IMR-90 (cell line): ENCODE results near the gene UBE2D4. TPM values are rescaled to one million over a fixed set of nuclear protein-coding genes. Genes with fewer than 3 reads are reported as not detected.
"Not testable (repeated sequence)": the region's sequence is repeated elsewhere in the genome, so short reads cannot be mapped to it uniquely, and the experiment has no call there.

Experiments
- ATAC-seq: fragments of 200-7000 bp; cut with Tn5 transposase; 2 replicates; pipeline ENCODE4 v1.9.1; 2020; ENCODE audit warnings: low read depth, mild to moderate bottlenecking, moderate library complexity
- BruUV-seq: library from RNA; stranded (reverse); fragments of 400-500 nt; replicated peaks from 2 replicates; lab custom pipeline; 2021; lab: Mats Ljungman, UMichigan
- CTCF ChIA-PET: fragments of 300-600 bp; formaldehyde crosslinking; extraction: SDS; loops from one replicate; lab custom pipeline; 2021; ENCODE audit warnings: antibody characterized with exemption; lab: Yijun Ruan, JAX
- POLR2A ChIA-PET: fragments of 300-600 bp; sonication (Branson Sonifier 250); formaldehyde crosslinking; loops from one replicate; lab custom pipeline; 2022; ENCODE audit warnings: antibody characterized with exemption; ENCODE audit not compliant: unreplicated experiment; lab: Charles Lee
- DNase-seq: peaks from one replicate; pipeline ENCODE4 v3.0.0; 2013
- H2AFZ ChIP-seq: replicated peaks from 2 replicates; pipeline ENCODE3; 2013; ENCODE audit warnings: low read length, mild to moderate bottlenecking; ENCODE audit not compliant: poor library complexity
- H2AK5ac ChIP-seq: 2 replicates; pipeline ENCODE4 v1.6.1; 2013; ENCODE audit warnings: low read depth, low read length, inconsistent platforms
- H2AK9ac ChIP-seq: replicated peaks from 2 replicates; pipeline ENCODE3; 2013; ENCODE audit warnings: mild to moderate bottlenecking, low read depth, low read length, moderate library complexity; ENCODE audit not compliant: poor library complexity
- H2BK120ac ChIP-seq: 2 replicates; pipeline ENCODE4 v1.6.1; 2013; ENCODE audit warnings: low read depth, low read length, inconsistent platforms
- H2BK15ac ChIP-seq: 3 replicates; pipeline ENCODE4 v1.6.1; 2013; ENCODE audit warnings: low read depth, low read length, inconsistent platforms
- H2BK20ac ChIP-seq: 2 replicates; pipeline ENCODE4 v1.6.1; 2013; ENCODE audit warnings: low read depth, mild to moderate bottlenecking, inconsistent platforms, low read length, moderate library complexity
- H2BK5ac ChIP-seq: 2 replicates; pipeline ENCODE4 v1.6.1; 2013; ENCODE audit warnings: mild to moderate bottlenecking, low read depth, low read length, inconsistent platforms; ENCODE audit not compliant: poor library complexity, severe bottlenecking
- H3K14ac ChIP-seq: replicated peaks from 2 replicates; pipeline ENCODE4 v1.6.1; 2013; ENCODE audit warnings: low read depth, low read length, inconsistent platforms
- H3K18ac ChIP-seq: 2 replicates; pipeline ENCODE4 v1.6.1; 2013; ENCODE audit warnings: low read depth, low read length, control low read depth
- H3K23ac ChIP-seq: 2 replicates; pipeline ENCODE4 v1.6.1; 2013; ENCODE audit warnings: low read depth, low read length, inconsistent platforms
- H3K27ac ChIP-seq: 2 replicates; pipeline ENCODE4 v1.5.1; 2013; ENCODE audit warnings: mild to moderate bottlenecking, control low read depth, low read length; ENCODE audit not compliant: insufficient read depth
- H3K27me3 ChIP-seq: 2 replicates; pipeline ENCODE4 v1.6.1; 2013; ENCODE audit warnings: low read length; ENCODE audit not compliant: control insufficient read depth, insufficient read depth
- H3K36me3 ChIP-seq: 2 replicates; pipeline ENCODE4 v1.6.1; 2013; ENCODE audit warnings: low read length, mixed read lengths; ENCODE audit not compliant: control insufficient read depth, insufficient read depth
- H3K4ac ChIP-seq: 2 replicates; pipeline ENCODE4 v1.6.1; 2013; ENCODE audit warnings: low read depth, low read length, inconsistent platforms
- H3K4me1 ChIP-seq: 2 replicates; pipeline ENCODE4 v1.6.1; 2013; ENCODE audit warnings: low read length, mixed read lengths; ENCODE audit not compliant: control insufficient read depth, insufficient read depth
- H3K4me2 ChIP-seq: 2 replicates; pipeline ENCODE4 v1.6.1; 2013; ENCODE audit warnings: low read depth, mild to moderate bottlenecking, control low read depth, low read length, moderate library complexity
- H3K4me3 ChIP-seq: 2 replicates; pipeline ENCODE4 v1.5.1; 2013; ENCODE audit warnings: low read depth, mild to moderate bottlenecking, control low read depth, low read length, moderate library complexity; ENCODE audit not compliant: insufficient read depth
- H3K56ac ChIP-seq: 2 replicates; pipeline ENCODE4 v1.6.1; 2013; ENCODE audit warnings: low read length, inconsistent platforms; ENCODE audit not compliant: insufficient read depth; ENCODE audit errors: extremely low read depth
- H3K79me1 ChIP-seq, 2 experiments: 2 replicates each; pipeline ENCODE4 v1.6.1; 2013; ENCODE audit warnings: low read length in 2 of 2, inconsistent platforms in 1 of 2, low read depth in 1 of 2
- H3K9ac ChIP-seq: 2 replicates; pipeline ENCODE4 v1.6.1; 2013; ENCODE audit warnings: low read depth, low read length, control low read depth
- H3K9me1 ChIP-seq: 2 replicates; pipeline ENCODE4 v1.6.1; 2013; ENCODE audit warnings: low read length, inconsistent platforms; ENCODE audit not compliant: insufficient read depth
- H3K9me3 ChIP-seq: 2 replicates; pipeline ENCODE4 v1.6.1; 2013; ENCODE audit warnings: low read length; ENCODE audit not compliant: control insufficient read depth, insufficient read depth
- H4K20me1 ChIP-seq: 2 replicates; pipeline ENCODE4 v1.6.1; 2013; ENCODE audit warnings: low read length, inconsistent platforms; ENCODE audit not compliant: insufficient read depth
- H4K5ac ChIP-seq: 2 replicates; pipeline ENCODE4 v1.6.1; 2013; ENCODE audit warnings: mild to moderate bottlenecking, low read depth, low read length, control low read depth
- H4K8ac ChIP-seq, 2 experiments: 2 replicates each; pipeline ENCODE4 v1.6.1; 2013; ENCODE audit warnings: low read depth in 2 of 2, low read length in 2 of 2, control low read depth in 1 of 2, inconsistent platforms in 1 of 2
- H4K91ac ChIP-seq: 2 replicates; pipeline ENCODE4 v1.6.1; 2013; ENCODE audit warnings: low read depth, low read length, inconsistent platforms; ENCODE audit not compliant: insufficient read depth
- FOS ChIP-seq: fragments of 150-350 bp; IDR thresholded peaks from 2 replicates; pipeline ENCODE4 v1.6.1; 2016; ENCODE audit warnings: low read depth, low read length
- NFE2L2 ChIP-seq: fragments of 150-350 bp; IDR thresholded peaks from 2 replicates; pipeline ENCODE4 v1.6.1; 2016; ENCODE audit warnings: low read depth, mild to moderate bottlenecking, low read length
- RAD21 ChIP-seq: IDR thresholded peaks from 2 replicates; pipeline ENCODE4 v1.6.1; 2012; ENCODE audit warnings: low read length, improper control_type of control experiment
- RFX5 ChIP-seq: IDR thresholded peaks from 2 replicates; pipeline ENCODE4 v1.8.0; 2012; ENCODE audit warnings: low read depth, mild to moderate bottlenecking, low read length, moderate library complexity
- WGBS, 2 experiments: methylation state at CpG; one replicate each; pipeline versions ENCODE4 v1.1.5 to v1.1.7; 2013; ENCODE audit warnings: missing lambda C conversion rate in 2 of 2; ENCODE audit not compliant: insufficient read length in 1 of 2; ENCODE audit errors: extremely low coverage in 2 of 2; 5-methylcytosine and 5-hydroxymethylcytosine counted together
- dilution Hi-C: fragments of 300-500 bp; cut with HindIII; formaldehyde crosslinking; loops from one replicate; pipeline ENCODE4 v1.14.3; 2018; ENCODE audit warnings: low sequenced_read_pairs; ENCODE audit not compliant: unreplicated experiment
- in situ Hi-C: fragments of 300-500 bp; cut with MboI; formaldehyde crosslinking; loops from 3 replicates; pipeline ENCODE4 v1.14.3; 2019; ENCODE audit warnings: low sequenced_read_pairs, inconsistent platforms, mixed read lengths
- intact Hi-C: fragments of 100-400 bp; cut with micrococcal nuclease; formaldehyde crosslinking; loops from 2 replicates; pipeline ENCODE4 v1.10.0; 2022
- polyA plus RNA-seq, 3 experiments: library from polyadenylated mRNA; depleted of rRNA; stranded (reverse); fragments of >200 nt; gene quantifications; 2 replicates each; pipeline ENCODE4 v1.2.3, GENCODE V29; 2012; ENCODE audit warnings: low replicate concordance in 1 of 3
- total RNA-seq: library from RNA; depleted of rRNA; stranded (reverse); fragments of >200 nt; gene quantifications from 2 replicates; pipeline ENCODE4 v1.2.3, GENCODE V29; 2012
- TF ChIP-seq, protein P1 (sequence below): conservative IDR thresholded peaks from 2 replicates; pipeline ENCODE4 v1.5.1; 2012; ENCODE audit warnings: mild to moderate bottlenecking, low read depth, low read length, improper control_type of control experiment

UBE2D4 gene
- total and polyA plus RNA-seq, 2 of the 4 experiments (the other 2 are of a cell fraction): 9.7 to 10.5 TPM

DNA sequence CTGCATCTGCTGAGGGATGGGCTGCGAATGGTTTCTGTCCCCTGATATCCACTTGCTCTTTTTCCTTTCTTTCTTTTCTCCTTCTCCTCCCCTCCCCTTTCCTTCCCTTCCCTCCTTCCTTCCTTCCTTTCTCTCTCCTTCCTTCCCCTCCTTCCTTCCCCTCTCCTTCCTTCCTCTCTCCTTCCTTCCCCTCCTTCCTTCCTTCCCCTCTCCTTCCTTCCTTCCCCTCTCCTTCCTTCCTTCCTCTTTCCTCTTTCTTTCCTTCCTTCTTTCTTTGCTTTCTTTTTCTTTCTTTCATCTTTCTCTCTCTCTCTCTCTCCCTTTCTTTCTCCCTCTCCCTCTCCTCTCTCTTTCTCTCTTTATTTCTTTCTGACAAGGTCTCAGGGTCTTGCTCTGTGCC is 51.3 kb downstream of the UBE2D4 start:
- H4K5ac ChIP-seq: no peak overlapping the region
- CTCF ChIA-PET: no interaction called here
- BruUV-seq: no TSS peak
- no peak overlapping the region for H2BK15ac ChIP-seq
- no peaks in the 10 kb centered on the region for H4K20me1 ChIP-seq
- H3K36me3 ChIP-seq: no peaks in the 10 kb centered on the region
- H2BK120ac ChIP-seq: no peak overlapping the region
- POLR2A ChIA-PET: no interaction called here
- DNase-seq (no peak), ATAC-seq (no peak)
- H2BK5ac ChIP-seq: no peak overlapping the region
- no peak overlapping the region for H4K91ac ChIP-seq
- H3K9ac ChIP-seq: no peak overlapping the region
- H2AFZ ChIP-seq: no peak overlapping the region
- WGBS, 2 experiments: no CpG with 5 or more reads among the region's 1 CpG
- dilution Hi-C loops: no loop called here
- no peak overlapping the region for H3K56ac ChIP-seq
- in situ Hi-C loops: no loop called here
- H3K18ac ChIP-seq: no peak overlapping the region
- no peak for TF ChIP-seq RFX5
- TF ChIP-seq RAD21: no peak
- TF ChIP-seq NFE2L2: no peak
- TF ChIP-seq FOS: no peak
- TF ChIP-seq, protein P1, sequence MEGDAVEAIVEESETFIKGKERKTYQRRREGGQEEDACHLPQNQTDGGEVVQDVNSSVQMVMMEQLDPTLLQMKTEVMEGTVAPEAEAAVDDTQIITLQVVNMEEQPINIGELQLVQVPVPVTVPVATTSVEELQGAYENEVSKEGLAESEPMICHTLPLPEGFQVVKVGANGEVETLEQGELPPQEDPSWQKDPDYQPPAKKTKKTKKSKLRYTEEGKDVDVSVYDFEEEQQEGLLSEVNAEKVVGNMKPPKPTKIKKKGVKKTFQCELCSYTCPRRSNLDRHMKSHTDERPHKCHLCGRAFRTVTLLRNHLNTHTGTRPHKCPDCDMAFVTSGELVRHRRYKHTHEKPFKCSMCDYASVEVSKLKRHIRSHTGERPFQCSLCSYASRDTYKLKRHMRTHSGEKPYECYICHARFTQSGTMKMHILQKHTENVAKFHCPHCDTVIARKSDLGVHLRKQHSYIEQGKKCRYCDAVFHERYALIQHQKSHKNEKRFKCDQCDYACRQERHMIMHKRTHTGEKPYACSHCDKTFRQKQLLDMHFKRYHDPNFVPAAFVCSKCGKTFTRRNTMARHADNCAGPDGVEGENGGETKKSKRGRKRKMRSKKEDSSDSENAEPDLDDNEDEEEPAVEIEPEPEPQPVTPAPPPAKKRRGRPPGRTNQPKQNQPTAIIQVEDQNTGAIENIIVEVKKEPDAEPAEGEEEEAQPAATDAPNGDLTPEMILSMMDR: no peak
- H3K4ac ChIP-seq: no peak overlapping the region
- H3K27ac ChIP-seq: no peak overlapping the region
- H3K9me1 ChIP-seq: no peaks in the 10 kb centered on the region
- H2AK5ac ChIP-seq: no peak overlapping the region
- no peak overlapping the region for H2BK20ac ChIP-seq
- H3K79me1 ChIP-seq: no peaks in the 10 kb centered on the region
- H3K9me3 ChIP-seq: no peaks in the 10 kb centered on the region
- H3K23ac ChIP-seq: no peak overlapping the region
- no peak overlapping the region for H2AK9ac ChIP-seq
- no peak overlapping the region for H4K8ac ChIP-seq
- intact Hi-C loops: no loop called here
- H3K4me2 ChIP-seq: no peak overlapping the region
- no peaks in the 10 kb centered on the region for H3K27me3 ChIP-seq
- H3K4me3 ChIP-seq: no peak overlapping the region
- H3K14ac ChIP-seq: no peak overlapping the region
- H3K4me1 ChIP-seq: no peaks in the 10 kb centered on the region

DNA sequence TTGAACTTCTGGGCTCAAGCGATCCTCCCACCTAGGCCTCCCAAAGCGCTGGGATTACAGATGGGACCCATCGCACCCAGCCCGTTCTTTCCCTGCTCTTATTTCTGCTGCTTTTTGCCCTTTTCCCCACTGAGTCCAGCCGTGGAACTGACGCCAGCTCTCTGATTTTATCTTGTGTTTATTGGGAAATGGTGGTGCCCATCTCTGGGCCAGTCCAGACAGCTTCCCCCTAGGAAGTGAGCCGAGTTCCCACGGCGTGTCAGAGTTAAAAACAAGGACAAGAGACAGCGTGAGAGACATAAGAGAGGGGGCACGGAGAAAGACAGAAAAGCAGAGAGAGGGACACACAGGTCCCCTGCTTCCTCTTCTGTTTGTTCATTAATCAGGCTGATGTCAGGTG is 51.9 kb downstream of the UBE2D4 start:
- H3K4me1 ChIP-seq, BruUV-seq, H3K14ac ChIP-seq, H4K91ac ChIP-seq, H4K8ac ChIP-seq, H2BK15ac ChIP-seq, H3K27me3 ChIP-seq, H3K4me2 ChIP-seq, H3K9me3 ChIP-seq, DNase-seq, ATAC-seq, dilution Hi-C loops, H3K18ac ChIP-seq, H4K20me1 ChIP-seq, CTCF ChIA-PET, intact Hi-C loops, H2BK20ac ChIP-seq, in situ Hi-C loops, H3K36me3 ChIP-seq, H3K23ac ChIP-seq, H4K5ac ChIP-seq, H3K79me1 ChIP-seq, H2AFZ ChIP-seq, H3K56ac ChIP-seq, POLR2A ChIA-PET, H2AK9ac ChIP-seq, H2BK120ac ChIP-seq, H3K4me3 ChIP-seq, H3K9me1 ChIP-seq, H2AK5ac ChIP-seq, H3K27ac ChIP-seq, H3K4ac ChIP-seq, H3K9ac ChIP-seq, H2BK5ac ChIP-seq: not testable (repeated sequence)
- no CpG with 5 or more reads among the region's 11 CpGs for whole genome bisulfite sequencing, 2 experiments
